IPS-18c (cell line): ENCODE results near the gene SLC25A30.
A peak's percentile ranks its signal among the peaks of the same experiment; 100 is the strongest.

Experiments used
- H3K4me3 ChIP-seq: 2 replicates; pipeline ENCODE4 v1.7.0; 2013; ENCODE audit warnings: low read depth, mild to moderate bottlenecking, low read length, moderate library complexity; ENCODE audit not compliant: insufficient read depth
- H3K9me3 ChIP-seq: one replicate; pipeline ENCODE4 v1.6.1; 2013; ENCODE audit warnings: mild to moderate bottlenecking, low read length, moderate library complexity; ENCODE audit not compliant: control insufficient read depth, insufficient read depth

SLC25A30 gene

GRCh38 chr13:45417790-45418534 is at the start of gene SLC25A30:
Gene SLC25A30, minus strand, starts transcription at chr13:45418373. Its CDS starts 6,948 bp downstream, at chr13:45411425.
- H3K9me3 ChIP-seq, result no peaks in the 10 kb centered on the region

GRCh38 chr13:45466359-45466758 is 48.2 kb upstream of the SLC25A30 start:
- Histone ChIP-seq H3K9me3 (no peaks in the 10 kb centered on the region), H3K4me3 (no peak overlapping the region)

More at GRCh38 chr13:45417790-45418534, at the start of gene SLC25A30:
- H3K4me3 ChIP-seq, result peak within 1 kb of the TSS; percentile 77

- H3K4me3 ChIP-seq, result peak within 1 kb of the TSS; percentile 81
- H3K9me3 ChIP-seq, result no peaks in the 10 kb centered on the region
These were observed 46.7 kb upstream of the SLC25A30 start, which contains the start of gene COG3 for GRCh38 chr13:45464687-45465453. Gene COG3, plus strand, starts transcription at chr13:45464939. Its CDS starts 98 bp downstream, at chr13:45465037.

- Histone ChIP-seq H3K4me3 (peak overlapping the region; percentile 81; the same call in 1 of the 2 replicates), H3K9me3 (no peaks in the 10 kb centered on the region)
These were observed 46.0 kb upstream of the SLC25A30 start for GRCh38 chr13:45464141-45464686.

GRCh38 chr13:45456196-45456972 is 38.2 kb upstream of the SLC25A30 start:
- Histone ChIP-seq H3K9me3 (no peaks in the 10 kb centered on the region), H3K4me3 (no peak overlapping the region)

GRCh38 chr13:45454204-45454603 is 36.0 kb upstream of the SLC25A30 start:
- Histone ChIP-seq H3K9me3 (no peaks in the 10 kb centered on the region), H3K4me3 (no peak overlapping the region)

GRCh38 chr13:45451282-45451681 is 33.1 kb upstream of the SLC25A30 start:
- H3K4me3 ChIP-seq, result no peak overlapping the region
- no peaks in the 10 kb centered on the region for H3K9me3 ChIP-seq

- H3K9me3 ChIP-seq, result no peaks in the 10 kb centered on the region
These were observed 30.9 kb upstream of the SLC25A30 start for GRCh38 chr13:45448965-45449559.

GRCh38 chr13:45447050-45447661 is 29.0 kb upstream of the SLC25A30 start:
- no peaks in the 10 kb centered on the region for H3K9me3 ChIP-seq
- no peak overlapping the region for H3K4me3 ChIP-seq

More at GRCh38 chr13:45448965-45449559, 30.9 kb upstream of the SLC25A30 start:
- no peak overlapping the region for H3K4me3 ChIP-seq

- Histone ChIP-seq H3K4me3 (no peak overlapping the region), H3K9me3 (no peaks in the 10 kb centered on the region)
These were observed 28.0 kb upstream of the SLC25A30 start for GRCh38 chr13:45446181-45446580.

GRCh38 chr13:45445053-45445452 is 26.9 kb upstream of the SLC25A30 start:
- no peak overlapping the region for H3K4me3 ChIP-seq
- H3K9me3 ChIP-seq, result no peaks in the 10 kb centered on the region

- no peaks in the 10 kb centered on the region for H3K9me3 ChIP-seq
- H3K4me3 ChIP-seq, result no peak overlapping the region
These were observed 23.5 kb upstream of the SLC25A30 start for GRCh38 chr13:45441633-45442032.

GRCh38 chr13:45439781-45440462 is 21.7 kb upstream of the SLC25A30 start:
- H3K4me3 ChIP-seq, result no peak overlapping the region

GRCh38 chr13:45439008-45439407 is 20.8 kb upstream of the SLC25A30 start:
- H3K9me3 ChIP-seq, result no peaks in the 10 kb centered on the region

More at GRCh38 chr13:45439781-45440462, 21.7 kb upstream of the SLC25A30 start:
- H3K9me3 ChIP-seq, result no peaks in the 10 kb centered on the region

GRCh38 chr13:45437947-45438346 is 19.8 kb upstream of the SLC25A30 start:
- Histone ChIP-seq H3K9me3 (no peaks in the 10 kb centered on the region), H3K4me3 (no peak overlapping the region)

More at GRCh38 chr13:45439008-45439407, 20.8 kb upstream of the SLC25A30 start:
- no peak overlapping the region for H3K4me3 ChIP-seq

GRCh38 chr13:45436953-45437352 is 18.8 kb upstream of the SLC25A30 start:
- H3K9me3 ChIP-seq, result no peaks in the 10 kb centered on the region
- no peak overlapping the region for H3K4me3 ChIP-seq
